GM21825 (cell line): ENCODE data around the gene DOHH.
"Not testable (repeated sequence)": the region's sequence is repeated elsewhere in the genome, so short reads cannot be mapped to it uniquely, and the experiment has no call there.

Experiments
- ATAC-seq: cut with Tn5 transposase; IDR thresholded peaks from one replicate; pipeline ENCODE4 v1.9.1; 2021; ENCODE audit warnings: mild to moderate bottlenecking, moderate library complexity; ENCODE audit not compliant: unreplicated experiment

DOHH gene

DNA sequence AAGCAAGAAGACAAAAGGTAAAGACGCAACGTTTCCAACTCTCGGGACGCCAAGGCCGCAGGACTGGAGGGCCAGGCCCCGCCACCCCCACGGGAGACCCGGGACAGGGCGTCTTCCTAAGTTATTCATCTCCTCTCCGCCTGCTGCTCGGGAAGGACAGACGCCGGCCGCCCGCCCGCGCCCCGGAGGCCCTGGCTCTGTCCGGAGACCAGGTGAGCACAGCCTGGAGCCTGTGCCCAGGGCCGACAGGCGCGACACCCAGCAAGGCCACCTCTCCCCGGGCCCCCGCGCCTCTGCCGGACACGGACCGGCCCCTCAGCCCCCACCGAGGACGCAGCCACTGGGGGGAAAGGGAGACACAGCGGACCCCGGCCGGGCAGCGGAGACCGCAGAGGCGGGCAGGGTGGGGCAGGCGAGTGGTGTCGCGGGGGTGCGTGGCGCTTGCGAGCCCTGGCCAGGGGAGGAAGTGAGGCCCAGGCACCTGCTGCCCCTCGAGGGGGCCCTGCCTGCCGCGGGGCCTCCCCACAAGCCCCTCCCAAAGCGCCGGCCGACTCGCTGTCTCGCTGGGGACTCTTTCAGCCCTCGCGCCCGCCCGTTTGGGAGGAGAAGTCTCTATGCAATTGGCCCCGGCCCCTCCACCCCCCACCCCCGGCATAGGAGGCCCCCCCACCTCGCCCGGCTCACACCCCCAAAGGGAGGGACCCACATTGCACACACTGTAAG lies 37.3 kb downstream of the DOHH start:
- no peak for ATAC-seq

GRCh38 chr19:3459965-3460582 lies 40.4 kb downstream of the DOHH start:
- ATAC-seq = no peak

DNA sequence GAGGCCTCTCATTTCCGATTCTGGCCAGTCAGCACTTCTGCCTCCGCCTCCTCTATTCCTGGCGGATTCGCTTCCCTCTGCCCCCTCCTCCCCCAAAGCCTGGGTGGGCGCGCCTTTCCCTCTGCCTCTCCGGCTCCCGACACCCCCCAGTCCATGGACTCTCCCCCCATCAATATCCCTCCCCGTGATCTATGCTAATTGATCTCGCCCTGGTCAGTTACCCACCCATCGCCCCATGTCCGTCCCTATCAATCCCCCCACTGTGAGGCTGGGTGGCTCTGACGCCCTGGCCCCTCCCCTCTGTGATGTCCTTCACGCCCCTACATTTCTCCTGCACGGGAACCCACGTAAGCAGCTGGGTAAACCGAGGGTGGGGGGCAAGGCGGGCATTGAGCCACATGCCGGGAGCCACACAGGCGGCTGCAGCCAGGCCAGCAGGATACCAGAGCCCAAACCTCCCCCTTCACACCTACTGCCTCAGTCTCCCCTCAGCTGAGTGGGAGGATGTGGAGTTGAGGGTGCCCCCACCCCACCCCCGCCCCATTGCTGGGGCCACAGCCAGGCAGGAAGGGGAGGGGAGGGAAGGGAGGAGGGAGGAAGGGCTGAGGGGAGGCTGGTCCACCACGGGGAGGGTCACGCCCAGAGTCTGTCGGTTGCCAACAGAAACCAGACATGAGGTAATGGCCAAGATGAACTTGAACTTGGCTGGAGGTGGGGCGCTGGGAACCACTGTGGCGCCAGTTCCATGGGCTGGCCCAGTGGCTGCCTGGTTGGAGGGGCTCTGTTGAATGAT lies 41.2 kb downstream of the DOHH start:
- ATAC-seq = no peak

- no peak for ATAC-seq
Observed at GRCh38 chr19:3458229-3459088, 42.0 kb downstream of the DOHH start.

DNA sequence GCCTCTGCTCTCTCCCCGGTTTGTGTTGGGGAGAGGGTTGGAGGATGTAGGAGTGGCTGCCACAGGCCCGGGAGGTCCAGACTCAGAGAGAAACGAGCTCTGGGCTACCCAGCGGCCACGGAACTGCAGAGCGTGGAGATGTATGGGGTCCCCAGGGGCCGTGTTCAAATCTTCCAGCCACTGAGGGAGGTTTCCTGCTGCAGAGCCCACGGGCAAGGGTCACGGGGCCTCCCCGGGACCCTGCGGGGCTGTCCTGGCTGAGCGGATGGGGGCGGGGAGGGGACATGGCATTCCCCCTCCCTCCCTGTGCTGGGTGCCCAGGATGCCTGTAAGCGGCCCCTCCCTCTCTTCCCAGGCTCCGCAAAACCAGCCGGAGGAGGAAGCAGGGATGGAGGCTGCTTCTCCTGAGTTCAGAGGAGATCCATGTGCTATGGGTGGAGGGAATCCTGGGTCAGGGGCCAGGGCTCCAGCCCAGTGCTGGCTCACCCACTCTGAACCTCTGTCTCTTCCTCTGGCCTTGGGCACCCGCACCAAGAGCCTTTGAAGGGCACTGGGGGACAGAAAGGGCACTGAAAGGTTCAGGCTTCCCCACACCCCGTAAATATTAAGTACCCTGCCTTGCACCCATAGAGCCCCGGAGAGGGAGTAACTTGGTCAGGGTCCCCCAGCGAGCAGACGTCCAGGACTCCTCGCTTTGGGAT lies 42.8 kb downstream of the DOHH start:
- ATAC-seq = no peak

DNA sequence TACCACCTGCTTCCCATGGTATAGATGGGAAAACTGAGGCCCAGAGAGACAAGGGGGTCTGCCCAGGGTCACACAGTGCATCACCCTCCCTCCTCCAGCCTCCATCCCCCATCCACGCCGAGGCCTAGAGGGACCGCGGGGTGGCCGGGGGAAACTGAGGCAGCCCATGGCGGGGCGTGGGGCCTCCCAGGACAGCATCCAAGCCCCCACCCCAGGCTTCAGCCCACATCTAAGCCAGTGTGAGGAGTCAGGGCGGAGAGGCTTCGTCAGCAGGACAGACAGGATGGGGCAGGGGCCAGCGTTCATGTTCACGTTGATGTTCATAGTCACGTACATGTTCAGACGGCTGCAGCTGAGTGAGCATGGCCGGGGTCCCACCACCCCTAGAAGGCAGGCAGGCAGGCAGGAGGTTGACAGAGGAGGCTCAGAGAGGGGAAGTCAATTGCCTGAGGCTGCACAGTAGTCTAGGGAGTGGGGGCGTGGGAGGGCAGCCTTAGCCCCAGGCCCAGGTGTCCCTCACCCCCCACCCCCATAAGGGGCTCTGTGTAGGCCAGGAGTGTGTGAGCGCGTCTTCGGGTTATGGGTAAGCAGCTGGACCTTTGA lies 43.4 kb downstream of the DOHH start:
- ATAC-seq = no peak

DNA sequence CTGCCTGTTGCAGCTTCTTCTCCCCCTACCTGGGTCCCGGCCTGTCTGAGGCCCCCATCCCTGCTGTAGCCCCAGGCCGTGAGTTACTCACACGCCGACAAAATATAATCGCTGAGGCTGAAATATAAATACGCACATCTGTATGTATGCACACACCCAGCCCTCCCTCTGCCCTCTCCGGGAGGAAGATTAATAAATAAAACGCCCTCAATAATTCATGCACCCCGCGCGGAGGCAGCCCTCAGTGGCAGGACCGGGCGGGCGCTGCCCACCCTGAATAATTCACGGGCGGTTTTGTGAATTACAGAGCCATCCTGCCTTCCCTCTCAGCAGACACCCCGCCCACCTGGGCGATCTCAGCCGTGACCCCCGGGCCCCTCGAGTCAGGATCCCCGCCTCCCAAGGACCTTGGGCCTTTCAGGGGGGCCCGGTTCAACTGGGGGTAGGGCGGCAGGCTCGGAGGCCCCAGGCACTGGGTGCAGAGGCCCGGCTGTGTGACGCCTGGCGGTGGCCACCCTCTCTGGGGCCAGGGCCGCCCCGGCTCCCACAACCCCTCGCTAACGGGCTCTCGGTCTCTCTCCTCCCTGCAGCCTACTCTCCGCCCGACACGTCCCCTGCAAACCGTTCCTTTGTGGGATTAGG lies 44.4 kb downstream of the DOHH start:
- no peak for ATAC-seq

DNA sequence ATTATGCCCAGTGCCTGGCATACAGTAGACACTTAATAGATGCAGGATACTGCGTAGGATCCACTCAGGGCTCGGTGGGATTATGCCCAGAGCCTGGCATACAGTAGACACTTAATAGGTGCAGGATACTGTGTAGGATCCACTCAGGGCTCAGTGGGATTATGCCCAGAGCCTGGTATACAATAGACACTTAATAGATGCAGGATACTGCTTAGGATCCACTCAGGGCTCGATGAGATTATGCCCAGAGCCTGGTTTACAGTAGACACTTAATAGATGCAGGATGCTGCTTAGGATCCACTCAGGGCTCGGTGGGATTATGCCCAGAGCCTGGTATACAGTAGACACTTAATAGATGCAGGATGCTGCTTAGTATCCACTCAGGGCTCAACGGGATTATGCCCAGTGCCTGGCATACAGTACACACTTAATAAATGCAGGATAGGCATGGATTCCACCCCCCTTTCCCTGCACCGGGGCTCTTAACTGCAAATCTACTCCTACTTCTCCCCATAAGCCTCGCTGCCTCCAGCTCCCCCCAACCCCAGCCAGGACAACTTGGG lies 45.0 kb downstream of the DOHH start:
- ATAC-seq = no peak

DNA sequence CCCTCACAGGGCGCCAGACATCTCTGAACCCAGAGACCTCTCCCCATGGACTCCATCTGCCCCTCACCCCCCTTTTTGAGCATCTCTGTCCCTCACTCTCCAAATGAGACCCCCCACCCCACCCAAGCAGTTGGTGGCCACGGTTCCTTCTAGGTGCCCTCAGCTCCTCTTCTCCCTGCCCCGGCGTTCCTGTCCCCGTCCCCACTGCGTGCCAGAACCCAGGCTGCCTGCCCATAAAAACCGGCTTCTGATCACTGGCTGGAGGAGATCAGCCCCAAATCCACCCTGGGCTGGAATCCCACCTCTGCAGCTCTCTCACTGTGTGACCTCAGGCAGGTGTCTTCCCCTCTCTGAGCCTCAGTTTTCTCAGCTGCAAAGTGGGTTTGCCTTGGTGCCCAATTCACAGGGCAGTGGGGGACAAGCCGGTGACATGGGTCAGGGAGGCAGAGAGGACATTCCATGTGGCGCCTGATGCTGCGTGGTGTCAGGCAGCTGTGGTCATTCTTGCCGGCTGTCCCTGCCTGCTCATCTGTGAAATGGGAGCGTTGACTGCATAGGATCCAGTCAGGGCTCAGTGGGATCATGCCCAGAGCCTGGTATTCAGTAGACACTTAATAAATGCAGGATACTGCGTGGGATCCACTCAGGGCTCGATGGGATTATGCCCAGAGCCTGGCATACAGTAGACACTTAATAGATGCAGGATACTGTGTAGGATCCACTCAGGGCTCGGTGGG lies 45.6 kb downstream of the DOHH start:
- no peak for ATAC-seq

DNA sequence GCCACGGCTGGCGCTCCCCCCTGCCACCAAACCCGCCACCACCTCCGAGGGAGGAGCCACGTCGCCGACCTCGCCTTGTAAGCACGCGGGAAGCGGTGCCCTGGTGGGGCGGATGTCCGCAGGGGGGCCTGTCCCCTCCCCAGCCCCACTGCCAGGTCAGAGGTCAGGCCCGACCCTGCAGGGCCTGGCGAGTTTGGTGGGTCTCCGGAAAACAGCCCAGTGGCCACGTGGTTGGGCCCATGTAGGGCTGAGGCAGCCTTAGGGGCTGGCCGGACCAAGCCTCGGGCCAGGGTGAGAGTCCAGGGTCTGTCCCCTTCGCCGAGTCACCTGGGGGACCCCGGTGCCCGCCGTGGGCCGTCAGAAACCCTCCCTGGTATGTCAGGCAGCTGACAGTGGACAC lies 46.6 kb downstream of the DOHH start:
- no peak for ATAC-seq

DNA sequence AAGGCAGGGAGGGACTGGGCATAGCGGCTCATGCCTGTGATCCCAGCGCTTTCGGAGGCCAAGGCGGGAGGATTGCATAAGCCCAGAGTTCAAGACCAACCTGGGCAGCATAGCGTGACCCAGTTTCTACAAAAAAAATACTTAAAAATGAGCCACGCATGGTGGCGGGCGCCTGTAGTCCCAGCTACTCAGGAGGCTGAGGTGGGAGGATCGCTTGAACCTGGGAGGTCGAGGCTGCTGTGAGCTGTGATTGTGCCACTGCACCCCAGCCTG lies 47.6 kb downstream of the DOHH start:
- ATAC-seq = not testable (repeated sequence)

GRCh38 chr19:3452171-3452941 lies 48.1 kb downstream of the DOHH start:
- no peak for ATAC-seq

DNA sequence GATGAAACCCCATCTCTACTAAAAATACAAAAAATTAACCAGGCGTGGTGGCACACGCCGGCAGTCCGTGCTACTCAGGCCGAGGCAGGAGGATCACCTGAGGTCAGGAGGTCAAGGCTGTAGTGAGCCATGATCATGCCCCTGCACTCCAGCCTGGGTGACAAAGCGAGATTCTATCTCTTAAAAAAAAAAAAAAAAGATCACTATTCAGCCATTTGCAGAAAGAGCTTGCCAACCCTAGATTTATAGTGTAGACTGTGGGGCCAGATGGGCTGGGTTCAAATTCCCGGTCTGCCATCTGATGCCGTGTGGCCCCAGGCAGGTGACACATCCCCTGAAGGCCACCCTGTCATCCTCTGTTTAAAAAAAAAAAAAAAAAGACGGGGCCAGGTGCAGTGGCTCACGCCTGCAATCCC lies 49.0 kb downstream of the DOHH start:
- ATAC-seq = no peak

DNA sequence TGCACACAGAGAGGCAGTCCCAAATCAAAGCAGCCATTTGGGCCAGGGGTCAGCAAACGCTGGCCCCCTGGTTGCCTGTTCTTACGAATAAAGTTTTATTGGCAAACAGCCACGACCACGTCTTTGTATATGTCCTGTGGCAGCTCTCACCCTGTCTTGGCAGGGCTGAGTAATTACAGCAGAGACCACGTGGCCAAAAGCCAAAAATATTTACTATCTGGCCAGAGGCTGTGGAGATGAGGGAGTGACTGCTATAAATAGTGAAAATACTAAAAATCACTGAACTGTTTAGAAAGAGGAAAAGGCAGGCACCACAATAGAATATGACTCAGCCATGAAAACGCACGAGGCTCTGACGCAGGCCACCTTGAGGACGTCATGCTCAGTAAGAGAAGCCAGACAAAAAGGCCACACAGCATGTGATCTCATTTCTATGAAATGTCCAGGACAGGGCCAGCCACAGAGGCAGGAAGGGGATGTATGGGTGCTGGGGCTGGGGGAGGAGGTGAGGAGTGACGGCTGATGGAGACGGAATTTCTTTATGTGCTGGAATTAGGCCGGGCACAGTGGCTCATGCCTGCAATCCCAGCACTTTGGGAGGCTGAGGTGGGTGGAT lies 49.6 kb downstream of the DOHH start:
- no peak for ATAC-seq

- no peak for ATAC-seq
Observed at GRCh38 chr19:3448616-3449334, 51.7 kb downstream of the DOHH start.

GRCh38 chr19:3446657-3447056 lies 53.8 kb downstream of the DOHH start:
- not testable (repeated sequence) for ATAC-seq

DNA sequence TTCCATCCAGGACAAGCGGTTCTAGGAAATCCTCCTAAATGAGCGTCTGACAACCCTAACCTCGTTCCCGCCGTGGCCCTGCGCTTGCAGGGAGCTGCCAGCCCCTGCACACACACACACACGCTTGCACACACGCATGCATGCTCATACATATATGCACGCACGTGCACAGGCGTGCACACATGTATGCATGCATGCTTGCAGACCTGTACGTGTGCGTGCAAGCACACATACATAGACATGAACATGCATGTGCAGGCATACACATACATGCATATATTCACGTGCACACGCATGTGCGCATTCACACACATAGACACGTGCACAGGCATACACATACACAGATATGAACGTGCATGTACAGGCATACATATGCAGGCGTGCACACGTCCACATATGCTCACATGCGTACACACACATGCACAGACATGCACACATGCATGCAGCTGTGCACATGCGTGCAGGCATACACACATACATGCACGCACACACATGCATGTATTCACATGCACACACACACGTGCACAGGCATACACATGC lies 55.7 kb downstream of the DOHH start:
- ATAC-seq = no peak
